NCI-H2196 (cell line): ENCODE measurements around the gene PRSS53.
A peak's percentile ranks its signal among the peaks of the same experiment; 100 is the strongest.
"Not testable (repeated sequence)": the region's sequence is repeated elsewhere in the genome, so short reads cannot be mapped to it uniquely, and the experiment has no call there.

Source experiments
- DNase-seq: peaks from one replicate; lab custom pipeline; 2025; ENCODE audit not compliant: unreplicated experiment; lab: John Stamatoyannopoulos, UW

Gene PRSS53

GRCh38 chr16:31088459-31089183, at the start of gene PRSS53:
Gene PRSS53 (minus strand): TSS chr16:31088943. CDS start chr16:31088809, 134 bp downstream.
- no peak for DNase-seq

DNA sequence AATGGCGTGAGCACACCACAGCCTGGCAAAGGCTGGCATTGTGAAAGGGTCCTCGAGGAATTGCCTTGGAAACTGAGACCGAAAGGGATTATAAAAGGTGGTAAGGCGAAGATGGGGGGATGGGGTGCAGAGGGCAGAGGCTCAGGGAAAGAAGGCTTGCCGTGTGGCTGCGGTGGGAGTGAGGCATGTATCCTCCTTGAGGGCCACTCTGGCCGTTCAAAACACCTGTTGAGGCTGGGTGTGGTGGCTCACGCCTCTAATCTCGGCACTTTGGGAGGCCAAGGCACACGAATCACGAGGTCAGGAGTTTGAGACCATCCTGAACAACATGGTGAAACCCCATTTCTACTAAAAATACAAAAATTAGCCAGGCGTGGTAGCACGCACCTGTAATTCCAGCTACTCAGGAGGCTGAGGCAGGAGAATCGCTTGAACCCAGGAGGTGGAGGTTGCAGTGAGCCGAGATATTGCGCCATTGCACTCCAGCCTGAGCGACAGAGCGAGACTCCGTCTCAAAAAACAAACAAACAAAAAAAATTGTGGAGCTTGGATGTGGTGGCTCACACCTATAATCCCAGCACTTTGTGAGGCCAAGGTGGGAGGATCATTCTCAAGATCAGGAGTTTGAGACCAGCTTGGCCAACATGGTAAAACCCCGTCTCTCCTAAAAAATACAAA, 48.2 kb upstream of the PRSS53 start:
- not testable (repeated sequence) for DNase-seq

- no peak for DNase-seq
Observed at GRCh38 chr16:31136287-31136662, 47.5 kb upstream of the PRSS53 start.

DNA sequence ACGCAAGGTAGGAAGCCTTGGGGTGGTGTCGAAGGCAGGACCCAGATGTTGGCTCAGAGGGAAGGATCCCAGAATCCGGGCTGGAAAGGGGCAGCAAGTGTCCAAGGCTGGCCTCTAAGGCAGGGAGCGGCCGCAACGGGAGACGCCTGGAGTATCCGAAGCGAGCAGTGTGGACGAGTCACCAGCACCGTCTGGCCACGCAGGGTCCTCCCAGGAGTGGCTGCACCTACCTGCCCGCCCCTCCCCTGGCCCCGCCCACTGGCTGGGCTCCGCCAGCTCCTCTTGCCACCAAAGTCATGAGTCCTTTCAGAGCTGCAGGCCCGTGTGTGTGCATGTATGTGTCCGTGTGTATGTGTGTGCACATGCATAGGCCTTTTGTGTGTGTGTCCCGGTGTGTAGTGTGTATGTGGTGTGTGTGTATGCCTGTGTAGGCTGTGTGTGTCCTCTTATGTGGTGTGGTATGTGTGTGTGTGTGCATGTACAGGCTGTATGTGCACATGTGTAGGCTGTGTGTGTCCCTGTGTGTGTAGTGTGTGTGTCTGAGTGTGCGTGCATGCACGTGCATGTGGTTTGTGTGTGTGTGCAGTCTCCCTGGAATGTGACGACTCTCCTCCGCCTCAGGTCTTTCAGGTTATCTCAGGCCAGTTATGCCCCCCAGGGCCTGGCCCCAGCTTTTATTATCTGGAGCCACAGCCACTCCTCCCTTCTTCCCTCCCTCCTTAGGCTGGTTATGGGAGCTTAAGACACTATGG, 47.0 kb upstream of the PRSS53 start, which contains the start of gene PRSS8:
Gene PRSS8 (minus strand): TSS at position 193 of the 752 bp plus-strand sequence. CDS start 229 bp downstream, outside the sequence.
- peak; percentile 56 for DNase-seq

DNA sequence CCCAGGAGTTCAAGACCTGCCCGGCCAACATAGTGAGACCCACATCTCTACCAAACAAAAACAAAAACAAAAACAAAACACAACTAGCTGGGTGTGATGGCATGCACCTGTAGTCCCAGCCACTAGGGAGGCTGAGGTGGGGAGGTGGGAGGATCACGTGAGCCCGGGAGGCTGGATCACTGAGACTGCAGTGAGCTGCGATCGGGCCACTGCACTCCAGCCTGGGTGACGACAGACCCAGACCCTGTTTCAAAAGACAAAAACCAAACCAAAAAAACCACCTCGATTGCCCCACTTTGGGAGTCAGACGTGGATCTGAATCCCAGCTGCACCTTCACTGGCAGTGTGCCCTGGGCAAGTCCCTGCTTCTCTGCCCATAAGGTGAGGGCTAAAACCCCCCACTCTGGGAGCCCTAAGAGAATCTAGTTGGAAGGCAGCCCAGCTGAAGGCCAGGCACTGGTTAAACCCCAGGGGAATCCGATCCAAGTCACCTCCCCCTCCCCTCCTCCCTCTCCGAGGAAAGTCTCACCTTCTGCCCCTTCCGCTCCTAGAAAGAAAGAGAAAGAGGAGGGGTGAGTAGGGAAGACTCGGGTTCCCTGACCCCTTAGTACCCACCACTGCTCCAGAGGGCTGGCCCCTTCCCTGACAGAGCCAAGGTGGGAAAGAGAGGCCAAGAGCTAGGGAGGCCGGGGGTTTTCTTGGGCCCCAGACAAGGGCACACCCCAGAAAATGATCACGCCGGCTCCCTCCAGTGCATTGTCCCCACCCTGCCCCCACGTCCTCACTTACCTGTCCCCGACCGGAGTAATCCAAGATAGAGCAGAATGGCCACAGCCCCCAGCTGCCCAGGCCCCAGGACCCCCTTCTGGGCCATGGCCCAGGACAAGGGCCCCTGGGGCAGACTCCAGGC, 46.1 kb upstream of the PRSS53 start:
- peak; percentile 61 for DNase-seq

DNA sequence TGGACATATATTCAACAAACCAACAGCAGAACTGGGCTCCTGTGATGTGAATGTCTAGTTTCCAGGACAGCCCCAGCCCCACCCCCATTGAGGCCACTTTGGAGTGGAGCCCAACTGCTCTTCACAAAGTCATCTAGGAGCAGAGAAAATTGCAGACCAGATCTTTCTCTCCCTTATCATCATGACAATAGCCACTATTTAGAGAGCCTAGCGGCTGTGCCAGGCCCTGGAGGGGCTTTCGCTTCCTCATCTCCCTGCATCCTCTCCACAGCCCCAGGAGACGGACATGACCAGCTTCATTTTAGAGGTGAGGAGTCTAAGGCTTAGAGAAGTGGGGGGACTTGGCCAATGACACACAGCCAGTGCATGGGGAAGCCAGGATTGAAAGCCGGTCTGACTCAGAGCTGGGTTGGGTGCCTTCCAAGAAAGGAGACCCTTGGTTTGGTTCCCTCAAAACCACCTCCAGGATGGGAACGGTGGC, 45.4 kb upstream of the PRSS53 start:
- DNase-seq = peak; percentile 30

GRCh38 chr16:31133046-31133501, 44.3 kb upstream of the PRSS53 start:
- no peak for DNase-seq

- no peak for DNase-seq
Observed at GRCh38 chr16:31132303-31132979, 43.7 kb upstream of the PRSS53 start.

DNA sequence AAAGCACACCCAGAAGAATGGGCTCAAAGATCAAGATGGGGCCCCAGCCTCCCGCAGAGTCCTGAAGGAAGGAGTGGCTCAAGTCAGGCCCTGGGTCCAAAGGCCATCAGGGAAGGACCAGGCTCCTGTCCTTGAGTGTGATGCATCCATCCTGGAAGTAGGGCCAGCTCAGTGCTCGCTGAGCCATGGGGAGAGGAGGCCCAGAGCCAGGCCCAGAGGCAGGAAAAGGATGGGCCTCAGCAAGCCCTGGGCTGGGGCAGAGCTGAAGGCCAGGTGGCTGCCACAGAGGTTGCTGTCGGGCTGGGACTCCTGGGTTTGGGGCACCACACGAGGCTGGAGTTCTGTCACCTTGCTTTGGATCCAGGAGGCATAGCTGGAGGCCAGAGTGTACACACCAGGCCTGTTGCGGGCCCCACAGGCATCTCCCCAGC, 43.1 kb upstream of the PRSS53 start:
- no peak for DNase-seq

DNA sequence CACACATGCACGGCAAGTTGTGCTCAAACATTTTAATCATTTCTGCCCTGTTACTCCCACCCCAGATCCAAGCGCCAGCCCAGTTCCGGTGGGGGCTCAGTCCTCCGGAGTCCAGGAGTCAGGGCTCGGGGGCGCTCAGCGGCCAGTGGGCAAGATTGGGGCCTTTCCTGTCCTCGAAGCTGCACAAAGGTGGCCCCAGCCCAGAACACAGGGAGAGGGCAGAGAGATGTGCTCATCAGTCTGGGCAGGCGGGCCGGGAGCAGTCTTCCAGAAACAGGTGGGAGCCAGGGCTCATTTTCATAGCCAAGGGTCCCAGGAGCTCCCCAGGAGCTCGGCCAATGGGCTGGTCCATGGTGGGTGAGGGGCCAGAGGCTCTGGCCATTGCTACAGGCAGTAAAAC, 42.7 kb upstream of the PRSS53 start:
- no peak for DNase-seq

- DNase-seq = peak; percentile 67
Observed at GRCh38 chr16:31130899-31131298, 42.2 kb upstream of the PRSS53 start.

- DNase-seq = peak; percentile 28
Observed at GRCh38 chr16:31130336-31130891, 41.7 kb upstream of the PRSS53 start.

GRCh38 chr16:31129568-31130335, 41.0 kb upstream of the PRSS53 start:
- no peak for DNase-seq

DNA sequence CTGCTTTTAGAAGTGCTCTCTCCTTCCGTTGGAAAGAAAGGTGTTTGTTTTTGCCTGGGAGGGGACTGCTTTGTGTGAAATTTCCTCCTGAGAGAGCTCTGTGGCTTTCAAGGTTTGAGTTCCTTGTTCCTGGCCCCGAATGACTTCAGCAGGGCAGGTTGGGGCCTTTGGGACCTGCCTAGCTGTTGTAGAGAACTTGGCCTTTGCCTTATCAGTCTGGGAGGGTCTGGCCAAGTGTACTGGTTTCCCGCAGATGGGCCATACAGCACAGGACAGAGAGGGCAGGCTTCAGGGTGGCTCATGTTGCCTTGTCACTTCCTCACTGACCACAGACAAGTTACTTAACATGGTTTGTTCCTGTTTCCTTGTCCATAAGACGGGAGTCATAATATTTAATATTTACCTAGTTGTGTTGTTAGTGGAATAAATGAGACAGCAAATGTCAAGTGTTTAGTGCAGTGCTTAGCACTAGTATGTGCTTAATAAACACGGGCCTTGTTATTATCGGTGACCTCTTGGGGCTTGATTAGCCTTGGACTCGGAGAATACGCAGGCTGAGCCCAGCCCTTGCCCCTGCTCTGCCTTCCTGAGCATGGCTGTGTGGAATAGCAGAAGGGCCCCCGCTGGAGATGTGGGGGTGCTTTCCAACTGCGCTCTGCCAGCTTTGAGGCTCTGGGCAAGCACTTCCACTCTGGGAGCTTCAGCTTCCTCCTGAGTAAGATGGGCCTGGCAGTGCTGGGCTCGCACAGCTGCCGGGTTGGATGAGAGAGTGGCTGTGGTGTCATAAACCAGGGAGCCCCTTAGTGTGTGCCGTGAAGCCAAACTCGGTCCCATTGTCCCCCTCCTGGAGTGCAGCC, 40.2 kb upstream of the PRSS53 start:
- DNase-seq = no peak

DNA sequence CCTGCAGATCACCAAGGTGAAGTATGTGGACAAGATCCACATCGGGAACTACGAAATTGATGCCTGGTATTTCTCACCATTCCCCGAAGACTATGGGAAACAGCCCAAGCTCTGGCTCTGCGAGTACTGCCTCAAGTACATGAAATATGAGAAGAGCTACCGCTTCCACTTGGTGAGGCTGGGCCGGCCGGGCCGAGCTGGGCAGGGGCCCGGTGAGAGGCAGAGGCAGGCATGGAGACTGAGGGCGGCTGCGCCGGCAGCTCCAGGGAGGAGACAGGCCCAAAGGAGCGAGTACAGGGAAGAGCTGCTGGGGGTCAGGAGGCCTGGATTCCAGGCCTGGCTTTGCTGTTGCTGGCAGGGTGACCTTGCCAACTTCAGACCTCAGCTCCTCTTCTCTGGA, 38.4 kb upstream of the PRSS53 start:
- peak; percentile 13 for DNase-seq

GRCh38 chr16:31125844-31126243, 37.1 kb upstream of the PRSS53 start:
- no peak for DNase-seq

GRCh38 chr16:31120129-31120528, 31.4 kb upstream of the PRSS53 start:
- no peak for DNase-seq
